AG04450 (cell line): Measurements from ENCODE around the gene MS4A14. TPM values are rescaled to one million over a fixed set of nuclear protein-coding genes. Genes with fewer than 3 reads are reported as not detected.

Experiments used
- CTCF ChIA-PET: fragments of 300-600, 350-600 bp; formaldehyde crosslinking; extraction: SDS; loops from one replicate; lab custom pipeline; 2022; ENCODE audit warnings: antibody characterized with exemption, inconsistent platforms; lab: Charles Lee
- POLR2A ChIA-PET: fragments of 350-600 bp; formaldehyde crosslinking; extraction: SDS; loops from one replicate; lab custom pipeline; 2021; ENCODE audit warnings: antibody characterized with exemption, inconsistent platforms; lab: Yijun Ruan, JAX
- DNase-seq: peaks from one replicate; pipeline ENCODE4 v3.0.0-alpha.2; 2011; ENCODE audit warnings: low read depth, low spot score
- H3K27ac ChIP-seq: one replicate; pipeline ENCODE4 v1.5.1; 2012; ENCODE audit warnings: low read depth, low read length, control low read depth
- H3K27me3 ChIP-seq: one replicate; pipeline ENCODE4 v1.6.0; 2012; ENCODE audit warnings: low read length; ENCODE audit not compliant: control insufficient read depth, insufficient read depth
- H3K4me3 ChIP-seq: 2 replicates; pipeline ENCODE4 v1.5.1; 2011; ENCODE audit warnings: mild to moderate bottlenecking, low read depth, low read length, control low read depth
- H3K9me3 ChIP-seq: 2 replicates; pipeline ENCODE4 v1.5.1; 2012; ENCODE audit warnings: low read length; ENCODE audit not compliant: control insufficient read depth, insufficient read depth
- polyA plus RNA-seq: library from polyadenylated mRNA; depleted of rRNA; stranded (reverse); fragments of >200 nt; gene quantifications from 2 replicates; pipeline ENCODE4 v1.2.3, GENCODE V29; 2011; rRNA removed
- TF ChIP-seq, protein P1 (sequence below): IDR thresholded peaks from 2 replicates; pipeline ENCODE4 v1.5.1; 2011; ENCODE audit warnings: low read depth, low read length, control low read depth, inconsistent platforms

The MS4A14 gene
- polyA plus RNA-seq, 1 experiment, result not detected

DNA sequence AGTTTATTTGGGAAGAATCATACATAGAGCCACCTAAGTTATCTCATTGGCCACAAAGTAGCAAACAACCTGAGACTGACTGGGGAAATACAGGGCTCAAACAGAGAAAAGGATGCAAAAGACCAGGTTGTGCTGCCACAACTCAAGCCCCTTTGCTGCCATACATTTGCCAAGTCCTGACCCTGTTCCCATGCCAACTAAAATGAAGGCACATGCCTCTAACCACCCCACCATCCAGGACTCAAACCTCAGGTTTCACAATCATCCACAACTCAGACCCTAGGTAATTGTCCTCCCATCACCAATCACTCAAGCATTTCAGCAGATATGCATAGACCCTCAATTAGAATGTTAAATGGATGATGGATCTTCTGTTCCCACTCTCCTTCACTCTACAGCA lies 58.0 kb downstream of the MS4A14 start:
- Histone ChIP-seq H3K4me3 (no peak overlapping the region), H3K9me3 (peaks cover 11% of the 10 kb centered on the region), H3K27ac (no peak overlapping the region), H3K27me3 (peaks cover 2% of the 10 kb centered on the region)
- POLR2A ChIA-PET, result no interaction called here
- DNase-seq, result no peak
- TF ChIP-seq, protein P1, sequence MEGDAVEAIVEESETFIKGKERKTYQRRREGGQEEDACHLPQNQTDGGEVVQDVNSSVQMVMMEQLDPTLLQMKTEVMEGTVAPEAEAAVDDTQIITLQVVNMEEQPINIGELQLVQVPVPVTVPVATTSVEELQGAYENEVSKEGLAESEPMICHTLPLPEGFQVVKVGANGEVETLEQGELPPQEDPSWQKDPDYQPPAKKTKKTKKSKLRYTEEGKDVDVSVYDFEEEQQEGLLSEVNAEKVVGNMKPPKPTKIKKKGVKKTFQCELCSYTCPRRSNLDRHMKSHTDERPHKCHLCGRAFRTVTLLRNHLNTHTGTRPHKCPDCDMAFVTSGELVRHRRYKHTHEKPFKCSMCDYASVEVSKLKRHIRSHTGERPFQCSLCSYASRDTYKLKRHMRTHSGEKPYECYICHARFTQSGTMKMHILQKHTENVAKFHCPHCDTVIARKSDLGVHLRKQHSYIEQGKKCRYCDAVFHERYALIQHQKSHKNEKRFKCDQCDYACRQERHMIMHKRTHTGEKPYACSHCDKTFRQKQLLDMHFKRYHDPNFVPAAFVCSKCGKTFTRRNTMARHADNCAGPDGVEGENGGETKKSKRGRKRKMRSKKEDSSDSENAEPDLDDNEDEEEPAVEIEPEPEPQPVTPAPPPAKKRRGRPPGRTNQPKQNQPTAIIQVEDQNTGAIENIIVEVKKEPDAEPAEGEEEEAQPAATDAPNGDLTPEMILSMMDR, result no peak
- CTCF ChIA-PET, result no interaction called here

DNA sequence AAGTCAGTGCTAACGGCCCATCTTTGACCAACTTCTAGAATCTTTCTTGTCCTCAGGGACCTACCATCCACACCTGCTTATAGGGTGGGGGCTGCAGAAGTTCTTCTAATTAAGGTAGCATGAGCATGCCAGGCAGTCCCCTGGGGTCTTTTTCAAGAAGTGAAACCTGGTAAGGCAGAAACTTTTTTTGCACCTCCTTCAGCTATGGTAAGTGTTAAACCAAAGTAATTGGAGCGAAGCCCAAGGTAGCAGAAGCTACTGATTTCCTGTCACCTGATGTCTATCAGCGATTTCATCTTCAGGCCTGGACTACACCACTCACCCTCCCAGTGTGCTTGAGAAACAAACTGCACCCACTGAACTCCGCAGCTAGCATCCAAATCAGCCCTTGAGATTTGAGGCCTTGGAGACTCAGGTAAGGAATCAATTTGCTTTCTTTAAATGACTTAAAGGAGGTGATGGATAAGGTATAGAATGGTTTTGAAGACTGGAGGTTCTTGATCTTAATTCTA lies 59.3 kb downstream of the MS4A14 start, which contains the start of gene MS4A1:
Gene MS4A1, plus strand, starts transcription at position 317 of the 512 bp plus-strand sequence. CDS start 6,528 bp downstream, outside the sequence.
- Histone ChIP-seq H3K27ac (no peak within 1 kb of the TSS), H3K4me3 (no peak within 1 kb of the TSS), H3K27me3 (peaks cover 2% of the 10 kb centered on the region), H3K9me3 (peaks cover 11% of the 10 kb centered on the region)
- ChIA-PET CTCF (no interaction called here), POLR2A (no interaction called here)
- DNase-seq, result no peak
- TF ChIP-seq, protein P1, result no peak

DNA sequence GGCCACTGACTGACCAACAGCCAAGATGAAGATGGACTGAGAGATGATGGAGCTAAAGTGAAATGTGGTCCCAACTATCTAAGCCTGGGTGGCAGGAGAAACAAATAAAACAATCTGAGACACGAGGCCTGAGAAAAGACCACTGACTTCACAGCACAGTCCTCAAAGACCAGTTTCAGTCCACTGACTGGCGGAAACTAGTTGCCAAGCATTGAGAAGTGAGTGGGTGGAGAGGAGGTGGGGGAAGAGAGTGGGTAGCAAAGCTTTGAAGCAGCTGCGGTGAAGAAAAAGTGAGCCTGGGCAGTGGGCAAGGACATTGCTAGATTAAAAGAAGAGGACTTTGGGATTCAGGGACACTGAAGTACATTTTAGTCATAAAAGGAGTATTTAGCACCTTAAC lies 61.3 kb downstream of the MS4A14 start:
- peaks cover 2% of the 10 kb centered on the region for H3K27me3 ChIP-seq
- POLR2A ChIA-PET, result no interaction called here
- no peak overlapping the region for H3K4me3 ChIP-seq
- peaks cover 11% of the 10 kb centered on the region; the same call in 1 of the 2 replicates for H3K9me3 ChIP-seq
- CTCF ChIA-PET, result no interaction called here
- no peak overlapping the region for H3K27ac ChIP-seq
- TF ChIP-seq, protein P1, result no peak
- no peak for DNase-seq

DNA sequence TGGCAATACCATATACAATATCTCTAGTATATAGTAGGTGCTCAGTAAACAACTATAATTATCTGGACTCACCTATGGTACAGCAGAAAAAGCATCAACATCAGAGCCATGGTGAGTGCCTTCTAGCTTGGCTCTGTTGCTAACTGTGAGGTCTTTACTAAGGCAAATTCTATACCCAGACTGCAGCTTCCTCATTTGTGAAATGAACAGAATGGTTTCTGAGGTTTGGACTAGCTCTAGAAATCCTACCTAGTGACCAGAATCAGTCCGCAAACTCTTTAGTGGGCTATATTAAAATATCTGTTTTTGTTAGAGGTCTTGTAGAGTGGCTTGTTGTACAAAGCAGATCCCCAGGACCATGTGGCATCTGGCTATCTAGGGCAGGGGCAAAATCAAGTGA lies 63.1 kb downstream of the MS4A14 start:
- Histone ChIP-seq H3K4me3 (no peak overlapping the region), H3K27ac (no peak overlapping the region), H3K27me3 (peaks cover 2% of the 10 kb centered on the region), H3K9me3 (peaks cover 18% of the 10 kb centered on the region; the same call in 1 of the 2 replicates)
- TF ChIP-seq, protein P1, result no peak
- ChIA-PET CTCF (no interaction called here), POLR2A (no interaction called here)
- DNase-seq, result no peak

Other genes starting within 250 kb of the MS4A14 start
- gene MS4A6A, start 213.4 kb upstream of the MS4A14 start, polyA plus RNA-seq, result not detected in 2 replicates
- gene MS4A4E, start 153.3 kb upstream of the MS4A14 start, polyA plus RNA-seq, result not detected in 2 replicates
- gene MS4A4A, start 115.8 kb upstream of the MS4A14 start, polyA plus RNA-seq, result not detected in 2 replicates
- gene MS4A6E, start 69.2 kb upstream of the MS4A14 start, polyA plus RNA-seq, result not detected in 2 replicates
- not detected in 2 replicates for gene MS4A7, start 17.9 kb upstream of the MS4A14 start, polyA plus RNA-seq
- gene MS4A5, start 33.1 kb downstream of the MS4A14 start, polyA plus RNA-seq, result not detected in 2 replicates
- gene MS4A1, start 59.4 kb downstream of the MS4A14 start, polyA plus RNA-seq, result not detected in 2 replicates
- not detected in 2 replicates for gene MS4A12, start 96.3 kb downstream of the MS4A14 start, polyA plus RNA-seq
- not detected in 2 replicates for gene MS4A13, start 118.9 kb downstream of the MS4A14 start, polyA plus RNA-seq